ENCODE results near the gene OR13A1.
"Not testable (repeated sequence)": the region's sequence is repeated elsewhere in the genome, so short reads cannot be mapped to it uniquely, and the experiment has no call there.

DNA sequence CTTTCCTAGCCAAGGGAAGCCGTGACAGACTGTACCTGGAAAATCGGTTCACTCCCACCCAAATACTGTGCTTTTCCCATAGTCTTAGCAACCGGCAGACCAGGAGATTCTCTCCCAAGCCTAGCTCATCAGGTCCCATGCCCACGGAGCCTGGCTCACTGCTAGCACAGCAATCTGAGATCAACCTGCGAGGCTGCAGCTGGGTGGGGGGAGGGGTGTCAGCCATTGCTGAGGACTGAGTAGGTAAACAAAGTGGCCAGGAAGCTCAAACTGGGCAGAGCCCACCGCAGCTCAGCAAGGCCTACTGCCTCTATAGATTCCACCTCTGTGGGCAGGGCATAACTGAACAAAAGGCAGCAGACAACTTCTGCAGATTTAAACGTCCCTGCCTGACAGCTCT, 43.6 kb upstream of the OR13A1 start:
- TF ChIP-seq POLR2A, CTCF (IDR thresholded peaks at IDR 0.05): not testable (repeated sequence)
